Spleen (tissue), 11 donors: Measurements from ENCODE around the gene HTATSF1. TPM values are rescaled to one million over a fixed set of nuclear protein-coding genes. Genes with fewer than 3 reads are reported as not detected.

Experiments used
- DNase-seq: peaks from one replicate; pipeline ENCODE4 v3.0.0-alpha.2; 2020
- H3K27ac ChIP-seq, 8 donors: fragments of 200-600 bp; sonication (generic) in 7 of 8; 1 replicate in 4 of 8; 2 replicates in 4 of 8; pipeline versions ENCODE4 v1.5.0 to v1.8.0; 2016 to 2021; ENCODE audit warnings: inconsistent platforms in 4 of 8, mild to moderate bottlenecking in 4 of 8, moderate library complexity in 1 of 8
- H3K27me3 ChIP-seq, 7 donors: fragments of 200-600 bp; sonication (generic) in 6 of 7; replicated peaks in 1 of 7; 1 replicate in 4 of 7; 2 replicates in 3 of 7; pipeline versions ENCODE4 v1.5.0 to v1.8.0; 2016 to 2021; ENCODE audit warnings: inconsistent platforms in 3 of 7, mild to moderate bottlenecking in 1 of 7
- H3K36me3 ChIP-seq, 6 donors: fragments of 200-600 bp; sonication (generic) in 5 of 6; 1 replicate in 4 of 6; 2 replicates in 2 of 6; pipeline versions ENCODE4 v1.5.0 to v1.8.0; 2016 to 2021; ENCODE audit warnings: inconsistent platforms in 2 of 6
- H3K4me1 ChIP-seq, 6 donors: fragments of 200-600 bp; sonication (generic) in 5 of 6; 1 replicate in 3 of 6; 2 replicates in 3 of 6; pipeline versions ENCODE4 v1.5.0 to v1.8.0; 2016 to 2021; ENCODE audit warnings: inconsistent platforms in 3 of 6
- H3K4me3 ChIP-seq, 8 donors: fragments of 200-600 bp; sonication (generic) in 7 of 8; 1 replicate in 4 of 8; 2 replicates in 4 of 8; pipeline versions ENCODE4 v1.5.0 to v1.8.0; 2016 to 2021; ENCODE audit warnings: inconsistent platforms in 4 of 8, mild to moderate bottlenecking in 4 of 8, moderate library complexity in 2 of 8
- H3K9me3 ChIP-seq, 8 donors: fragments of 200-600 bp; sonication (generic) in 7 of 8; 1 replicate in 4 of 8; 2 replicates in 4 of 8; pipeline versions ENCODE4 v1.5.0 to v1.8.0; 2016 to 2021; ENCODE audit warnings: inconsistent platforms in 4 of 8
- POLR2A ChIP-seq, 3 donors: fragments of 450-650 bp; IDR thresholded peaks; one replicate each; pipeline ENCODE4 v1.5.1; 2017; ENCODE audit warnings: antibody characterized with exemption in 3 of 3, mild to moderate bottlenecking in 1 of 3
- POLR2AphosphoS5 ChIP-seq, 3 donors: sonication (generic); formaldehyde crosslinking; IDR thresholded peaks; one replicate each; pipeline ENCODE4 v1.5.1; 2017; ENCODE audit warnings: antibody characterized with exemption in 3 of 3
- WGBS, 5 donors: extraction: QIAGEN DNeasy Blood & Tissue Kit in 3 of 5; methylation state at CpG; one replicate each; pipeline versions ENCODE4 v1.1.5 to v1.1.7; 2013 to 2018; 5-methylcytosine and 5-hydroxymethylcytosine counted together
- intact Hi-C: fragments of 100-400 bp; cut with DNase I; formaldehyde crosslinking; loops from one replicate; pipeline ENCODE4 v1.15.0; 2023; ENCODE audit warnings: low total_unique reads
- polyA plus RNA-seq, 3 donors: library from polyadenylated mRNA; stranded (reverse); fragments of 200-250 nt; gene quantifications; one replicate each; pipeline ENCODE4 v1.2.1, GENCODE V29; 2013
- total RNA-seq, 7 donors: library from RNA; depleted of rRNA in 3 of 7; stranded (reverse); fragments of >200 nt in 3 of 7; fragmentation: NEBNext Ultra II Directional in 4 of 7; extraction: Animal tissue kit (Norgen Biotek cat#: 25700) in 4 of 7; gene quantifications; one replicate each; pipeline versions ENCODE4 v1.1.0 to v1.2.1, GENCODE V29; 2016 to 2021
- TF ChIP-seq, protein P1 (sequence below), 11 experiments: fragments of 200-600 bp in 7 of 11; fragments of 450-650 bp in 4 of 11; sonication (generic) in 4 of 11; IDR thresholded peaks in 8 of 11; conservative IDR thresholded peaks in 3 of 11; 1 replicate in 7 of 11; 2 replicates in 4 of 11; pipeline versions ENCODE4 v1.4.0 to v1.8.0; 2016 to 2021; ENCODE audit warnings: antibody characterized with exemption in 11 of 11, inconsistent platforms in 4 of 11, mild to moderate bottlenecking in 1 of 11
- donor health status: healthy with polysubstance abuse.
- donor health status: DM: no; HTN: no; CAD: no; lungs with moderate emphysema.
- donor health status: DM: no; HTN: no; CAD: no.
- donor health status: Bipolar disorder and iron deficiency.
- donor health status: healthy.
- donor health status: DM: no; HTN: no; CAD: no.
- donor health status: DM: yes; HTN: yes; CAD: no.

Gene HTATSF1
- total and polyA plus RNA-seq, 10 donors, result 15.8 to 40.5 (median 25.5) TPM

- H3K9me3 ChIP-seq, result no peaks in the 10 kb centered on the region
- no peak overlapping the region for H3K4me3 ChIP-seq
- intact Hi-C loops, result no loop called here
- H3K27me3 ChIP-seq, result peaks cover 0 to 27% (median 0%) of the 10 kb centered on the region in 7 donors
- no peak for DNase-seq
- 51 to 76% (median 62%) methylated on average over 5 of the region's 5 CpGs for WGBS, 5 donors
- TF ChIP-seq POLR2AphosphoS5 (IDR thresholded peaks at IDR 0.05) (no peak), POLR2A (IDR thresholded peaks at IDR 0.05) (no peak)
- TF ChIP-seq, protein P1, sequence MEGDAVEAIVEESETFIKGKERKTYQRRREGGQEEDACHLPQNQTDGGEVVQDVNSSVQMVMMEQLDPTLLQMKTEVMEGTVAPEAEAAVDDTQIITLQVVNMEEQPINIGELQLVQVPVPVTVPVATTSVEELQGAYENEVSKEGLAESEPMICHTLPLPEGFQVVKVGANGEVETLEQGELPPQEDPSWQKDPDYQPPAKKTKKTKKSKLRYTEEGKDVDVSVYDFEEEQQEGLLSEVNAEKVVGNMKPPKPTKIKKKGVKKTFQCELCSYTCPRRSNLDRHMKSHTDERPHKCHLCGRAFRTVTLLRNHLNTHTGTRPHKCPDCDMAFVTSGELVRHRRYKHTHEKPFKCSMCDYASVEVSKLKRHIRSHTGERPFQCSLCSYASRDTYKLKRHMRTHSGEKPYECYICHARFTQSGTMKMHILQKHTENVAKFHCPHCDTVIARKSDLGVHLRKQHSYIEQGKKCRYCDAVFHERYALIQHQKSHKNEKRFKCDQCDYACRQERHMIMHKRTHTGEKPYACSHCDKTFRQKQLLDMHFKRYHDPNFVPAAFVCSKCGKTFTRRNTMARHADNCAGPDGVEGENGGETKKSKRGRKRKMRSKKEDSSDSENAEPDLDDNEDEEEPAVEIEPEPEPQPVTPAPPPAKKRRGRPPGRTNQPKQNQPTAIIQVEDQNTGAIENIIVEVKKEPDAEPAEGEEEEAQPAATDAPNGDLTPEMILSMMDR (IDR thresholded peaks at IDR 0.05 in 8 of 11, conservative IDR thresholded peaks at IDR 0.05 in 3 of 11), result no peak
- no peaks in the 10 kb centered on the region for H3K4me1 ChIP-seq
- H3K36me3 ChIP-seq, result no peaks in the 10 kb centered on the region
- no peak overlapping the region for H3K27ac ChIP-seq
These were observed 8.7 kb upstream of the HTATSF1 start for GRCh38 chrX:136488706-136489105.

DNA sequence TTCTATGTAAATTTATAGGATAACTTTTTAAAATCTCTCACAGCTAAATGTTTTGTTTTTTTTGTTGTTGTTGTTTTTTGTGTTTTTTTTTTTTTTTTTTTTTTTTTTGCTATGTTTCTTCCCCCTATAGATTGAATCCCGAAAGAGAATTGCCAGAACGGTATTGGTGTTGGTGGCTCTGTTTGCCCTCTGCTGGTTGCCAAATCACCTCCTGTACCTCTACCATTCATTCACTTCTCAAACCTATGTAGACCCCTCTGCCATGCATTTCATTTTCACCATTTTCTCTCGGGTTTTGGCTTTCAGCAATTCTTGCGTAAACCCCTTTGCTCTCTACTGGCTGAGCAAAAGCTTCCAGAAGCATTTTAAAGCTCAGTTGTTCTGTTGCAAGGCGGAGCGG is 5.6 kb upstream of the HTATSF1 start:
- no peak for DNase-seq
- no peaks in the 10 kb centered on the region for H3K9me3 ChIP-seq
- peaks cover 0 to 27% (median 0%) of the 10 kb centered on the region in 7 donors for H3K27me3 ChIP-seq
- intact Hi-C loops, result no loop called here
- H3K4me3 ChIP-seq, result no peak overlapping the region
- no peaks in the 10 kb centered on the region for H3K36me3 ChIP-seq
- TF ChIP-seq POLR2AphosphoS5 (IDR thresholded peaks at IDR 0.05) (no peak), POLR2A (IDR thresholded peaks at IDR 0.05) (no peak)
- TF ChIP-seq, protein P1 (IDR thresholded peaks at IDR 0.05 in 8 of 11, conservative IDR thresholded peaks at IDR 0.05 in 3 of 11), result no peak
- 67 to 91% (median 71%) methylated on average over 6 of the region's 6 CpGs for WGBS, 5 donors
- peaks cover 0 to 7% (median 0%) of the 10 kb centered on the region in 6 donors for H3K4me1 ChIP-seq
- H3K27ac ChIP-seq, result no peak overlapping the region

- Histone ChIP-seq H3K4me1 (peaks cover 0 to 11% (median under 1%) of the 10 kb centered on the region in 6 donors), H3K27me3 (peaks cover 0 to 27% (median 0%) of the 10 kb centered on the region in 7 donors), H3K36me3 (no peaks in the 10 kb centered on the region), H3K4me3 (no peak overlapping the region), H3K9me3 (no peaks in the 10 kb centered on the region), H3K27ac (no peak overlapping the region)
- DNase-seq, result no peak
- intact Hi-C loops, result no loop called here
- TF ChIP-seq, protein P1 (IDR thresholded peaks at IDR 0.05 in 8 of 11, conservative IDR thresholded peaks at IDR 0.05 in 3 of 11), result no peak
- TF ChIP-seq POLR2A (IDR thresholded peaks at IDR 0.05), result no peak
- no peak for TF ChIP-seq POLR2AphosphoS5 (IDR thresholded peaks at IDR 0.05)
- 6 to 42% (median 20%) methylated on average over 1 of the region's 1 CpG for WGBS, 5 donors
These were observed 4.4 kb upstream of the HTATSF1 start for GRCh38 chrX:136493011-136493410.

DNA sequence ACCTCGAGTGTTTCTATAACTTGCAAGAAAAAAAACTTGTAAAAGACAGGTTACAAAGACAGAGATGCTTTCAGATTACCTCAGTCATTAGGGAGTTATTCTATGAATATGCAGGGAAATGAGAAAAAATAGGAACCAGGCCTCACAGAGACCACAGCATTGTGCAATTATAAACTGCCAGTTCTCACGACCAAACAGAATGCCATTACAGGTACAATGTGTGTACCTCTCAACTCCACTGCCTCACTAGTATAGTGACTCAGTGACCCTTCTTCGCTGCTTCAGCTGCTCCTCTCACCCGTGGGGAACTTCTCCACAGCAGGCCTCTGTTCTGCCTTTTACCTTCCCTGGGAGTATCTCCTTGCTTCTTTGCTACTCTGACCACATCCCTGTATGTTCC is 2.3 kb upstream of the HTATSF1 start:
- no peaks in the 10 kb centered on the region for H3K9me3 ChIP-seq
- peaks cover 0 to 6% (median 0%) of the 10 kb centered on the region in 6 donors for H3K36me3 ChIP-seq
- H3K27ac ChIP-seq, result peak overlapping the region in 2 of 8 donors; percentile 28 to 30
- intact Hi-C loops, result no loop called here
- DNase-seq, result no peak
- no peak for TF ChIP-seq POLR2AphosphoS5 (IDR thresholded peaks at IDR 0.05)
- TF ChIP-seq POLR2A (IDR thresholded peaks at IDR 0.05), result no peak
- TF ChIP-seq, protein P1 (IDR thresholded peaks at IDR 0.05 in 8 of 11, conservative IDR thresholded peaks at IDR 0.05 in 3 of 11), result no peak
- H3K27me3 ChIP-seq, result peaks cover 0 to 15% (median 0%) of the 10 kb centered on the region in 7 donors
- peaks cover 0 to 30% (median 11%) of the 10 kb centered on the region in 6 donors for H3K4me1 ChIP-seq
- 31 to 61% (median 51%) methylated on average over 4 of the region's 4 CpGs for WGBS, 5 donors
- no peak overlapping the region for H3K4me3 ChIP-seq
